Stimulated activated CD4-positive, alpha-beta T cell treated with anti-CD3 and anti-CD28 coated beads, Interleukin-2, amount 100 ng/mL, for 4 hours (primary cell): ENCODE measurements around the gene PPP1R9B.

ENCODE experiments used
- DNase-seq: peaks from one replicate; pipeline ENCODE4 v3.0.0-alpha.2; 2020; ENCODE audit warnings: low read depth

The PPP1R9B gene

DNA sequence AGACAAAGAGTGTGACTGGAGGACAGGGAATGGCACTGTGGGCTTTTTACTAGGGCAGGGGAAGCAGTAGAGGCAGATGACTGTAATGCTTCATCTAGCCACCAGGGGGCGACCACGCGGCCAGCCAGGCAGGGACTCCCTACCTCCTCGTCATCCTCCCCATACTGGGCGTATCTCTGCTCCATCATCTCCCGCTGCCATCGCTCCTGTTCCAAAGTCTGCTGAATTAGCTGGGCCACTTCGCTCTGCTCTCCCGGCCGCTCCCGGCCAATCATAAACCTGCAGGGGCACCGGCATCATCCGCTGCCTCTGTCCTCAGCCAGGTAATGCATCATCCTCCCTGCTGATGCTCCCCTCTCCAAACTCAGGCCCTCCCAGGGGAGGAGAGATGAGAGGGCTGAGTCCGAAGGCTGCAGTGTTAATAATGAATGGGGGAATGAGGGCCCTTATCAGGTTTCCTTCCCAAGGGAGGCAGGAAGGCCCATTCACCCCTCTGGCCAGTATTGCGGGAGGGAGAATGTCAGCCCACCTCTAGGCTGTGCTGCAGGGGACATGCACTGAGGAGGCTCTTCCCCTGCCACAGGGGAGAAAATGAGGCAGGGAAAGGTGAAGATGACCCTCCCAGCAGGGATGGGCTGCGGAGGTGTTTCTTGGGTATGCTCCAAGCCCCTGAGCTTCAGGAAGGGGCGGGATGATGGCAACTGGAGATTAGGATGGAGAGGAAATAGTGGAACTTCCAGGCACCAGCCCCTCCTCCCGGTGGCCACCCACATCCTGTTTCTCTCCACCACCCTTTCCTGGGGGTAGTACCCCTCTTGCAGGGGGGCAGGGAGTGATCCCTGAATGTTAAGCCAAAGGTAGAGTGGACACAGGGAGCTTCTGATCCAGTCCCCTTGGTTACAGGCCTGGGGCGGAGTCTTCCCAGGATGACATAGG lies 10.3 kb downstream of the PPP1R9B start:
- peak; percentile 72 for DNase-seq

DNA sequence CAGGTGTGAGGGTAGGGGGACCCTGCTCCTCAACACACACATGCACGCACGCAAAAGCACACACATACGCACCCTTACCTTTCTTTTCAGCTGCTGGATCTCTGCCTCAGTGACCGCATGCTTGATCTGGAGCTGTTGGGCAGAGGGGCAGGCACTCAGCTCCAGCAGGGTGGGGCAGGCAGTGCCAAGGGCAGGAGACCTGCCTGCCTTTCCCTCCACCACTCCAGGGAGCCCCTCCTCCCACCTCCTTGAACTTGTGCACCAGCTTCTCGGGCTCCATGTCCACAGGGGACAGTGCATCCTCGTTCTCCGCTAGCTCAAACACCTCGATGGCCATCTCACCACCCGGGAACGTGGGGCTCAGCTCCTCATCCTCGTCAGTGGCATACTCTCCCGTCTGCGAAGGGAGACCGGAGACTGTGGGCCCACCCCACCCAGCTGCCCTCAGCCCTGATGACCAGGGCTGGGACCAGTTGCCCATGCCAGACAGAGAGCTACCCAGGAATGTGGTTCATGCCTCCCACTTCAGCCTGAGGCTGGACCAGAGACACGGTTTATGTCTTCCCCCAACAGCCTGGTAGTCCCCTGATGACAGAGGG lies 11.2 kb downstream of the PPP1R9B start:
- DNase-seq: no peak

- DNase-seq: no peak
These were observed 13.4 kb downstream of the PPP1R9B start for GRCh38 chr17:50137042-50137441.

DNA sequence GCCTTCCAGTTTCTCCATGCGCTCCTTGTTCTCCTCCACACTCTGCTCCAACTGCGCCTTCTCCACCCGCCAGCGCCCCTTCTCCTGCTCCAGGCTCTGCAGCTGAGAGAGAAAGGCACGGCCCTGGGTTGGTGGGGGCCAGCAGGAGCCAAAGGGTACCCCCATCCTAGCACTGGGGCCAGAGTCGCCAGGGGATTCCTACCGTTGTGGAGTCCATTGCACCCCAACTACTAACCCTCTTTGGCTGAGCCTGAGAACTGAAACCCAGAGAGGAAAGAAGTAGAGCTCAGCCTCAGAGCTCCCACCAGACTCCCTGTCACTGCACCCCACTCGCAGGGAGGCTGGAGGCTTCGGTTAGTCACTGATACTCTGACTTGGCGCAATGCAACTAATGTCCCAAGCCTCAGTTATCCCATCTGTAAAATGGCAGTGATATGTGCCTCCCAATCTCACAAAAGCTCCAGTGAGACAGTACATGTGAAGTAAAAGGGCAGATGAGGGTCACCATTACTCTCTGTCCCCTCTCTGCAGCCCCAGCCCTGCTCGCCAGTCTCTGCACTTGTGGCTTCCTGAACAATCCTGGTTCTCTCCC lies 14.3 kb downstream of the PPP1R9B start:
- DNase-seq: no peak

DNA sequence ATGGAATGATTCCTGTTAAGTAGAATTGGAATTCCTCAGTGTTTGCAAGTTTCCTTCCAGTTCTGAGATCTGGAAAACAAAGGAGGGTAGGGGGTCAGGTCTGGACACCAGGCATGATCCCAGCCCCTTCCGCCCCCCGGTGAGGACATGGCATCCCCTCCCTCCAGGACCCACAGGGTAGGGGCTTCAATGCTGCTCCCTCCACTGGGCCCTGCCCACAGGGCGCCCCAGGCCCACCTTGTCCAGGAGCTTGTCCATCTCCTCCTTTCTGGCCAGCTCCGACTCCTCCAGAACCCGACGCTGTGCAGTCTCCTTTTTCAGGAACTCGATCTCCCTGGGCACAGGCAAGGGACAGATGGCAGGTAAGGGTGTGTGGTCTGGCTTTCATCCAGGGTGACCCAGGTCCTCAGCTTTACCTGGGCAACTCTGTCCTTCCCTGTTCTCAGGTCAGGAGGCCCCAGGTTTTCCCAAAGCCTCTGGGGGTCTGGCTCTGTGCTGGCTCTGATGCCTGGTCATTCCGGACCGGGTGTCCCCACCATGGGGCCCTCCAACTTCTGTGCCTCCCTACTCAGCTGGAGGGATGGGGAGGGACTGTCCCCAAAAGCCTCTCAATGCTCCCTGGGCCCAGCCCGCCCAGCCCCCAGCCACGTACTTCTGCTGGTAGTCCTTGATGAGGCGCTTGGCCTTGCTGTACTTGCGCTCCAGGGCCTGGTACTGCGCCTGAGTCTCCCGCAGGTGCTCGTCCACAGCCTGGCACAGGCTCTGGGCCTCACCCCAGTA lies 15.0 kb downstream of the PPP1R9B start:
- DNase-seq: no peak

- DNase-seq: no peak
These were observed 16.0 kb downstream of the PPP1R9B start for GRCh38 chr17:50134206-50135110.

GRCh38 chr17:50133769-50134099 lies 16.7 kb downstream of the PPP1R9B start:
- DNase-seq: no peak

- no peak for DNase-seq
These were observed 17.3 kb downstream of the PPP1R9B start for GRCh38 chr17:50133028-50133768.

- no peak for DNase-seq
These were observed 18.2 kb downstream of the PPP1R9B start for GRCh38 chr17:50132104-50132794.

DNA sequence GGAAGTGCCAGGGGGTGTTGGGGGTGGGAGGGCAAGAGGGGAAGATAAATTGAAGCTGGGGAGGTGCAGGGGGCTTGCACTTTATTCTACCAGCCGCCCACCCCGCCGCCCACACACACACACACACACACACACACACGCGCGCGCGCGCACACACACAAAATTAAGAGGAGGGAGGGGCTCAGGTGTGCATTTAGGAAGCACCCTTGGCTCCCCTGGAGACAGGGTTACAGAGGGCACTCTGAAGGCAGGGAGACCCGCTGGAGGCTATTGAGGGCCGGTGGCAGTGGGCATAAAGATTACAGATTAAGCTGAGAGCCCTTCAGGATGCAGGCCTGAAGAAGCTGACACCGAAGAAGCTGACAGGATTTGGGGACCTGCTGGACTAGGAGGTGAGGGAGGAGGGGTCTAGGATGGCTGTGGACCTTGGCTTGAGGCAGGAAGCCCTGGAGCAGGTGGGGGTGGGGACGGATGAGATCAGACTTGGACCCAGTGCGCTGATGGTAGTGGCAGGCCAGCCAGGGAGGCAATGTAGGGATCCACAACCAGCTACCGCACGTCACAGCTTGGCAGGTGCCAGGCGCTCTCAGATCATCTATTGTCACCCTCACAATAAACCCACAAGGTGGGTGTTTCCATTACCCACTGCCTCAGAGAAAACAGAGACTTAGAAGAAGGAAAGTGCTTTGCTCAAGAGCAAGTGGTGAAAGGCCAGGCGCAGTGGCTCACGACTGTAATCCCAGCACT lies 19.7 kb downstream of the PPP1R9B start:
- DNase-seq: no peak

GRCh38 chr17:50129728-50130558 lies 20.5 kb downstream of the PPP1R9B start, which contains the start of gene SAMD14:
TSS of gene SAMD14 (minus strand) at chr17:50130160. CDS start at chr17:50124959, 5,201 bp downstream.
- DNase-seq: no peak

DNA sequence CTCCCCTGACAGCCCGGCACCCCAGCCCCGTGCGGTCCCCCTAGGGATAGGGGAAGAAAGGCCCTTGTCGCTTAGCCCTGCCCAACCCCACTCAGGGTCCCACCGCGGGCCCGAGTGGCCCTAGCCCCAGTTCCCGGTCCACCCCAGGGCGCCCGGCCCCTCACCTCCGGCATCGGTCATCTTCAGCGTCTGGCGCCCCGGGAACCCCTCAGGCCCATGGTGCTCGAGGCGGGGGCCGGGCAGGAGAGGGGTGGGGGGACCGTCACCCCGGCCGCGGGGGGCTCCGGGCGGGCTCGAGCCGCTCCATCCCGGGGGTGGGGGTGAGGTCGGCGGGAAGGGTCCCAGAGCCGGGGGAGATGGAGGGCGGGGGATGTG lies 21.1 kb downstream of the PPP1R9B start:
- no peak for DNase-seq

- no peak for DNase-seq
These were observed 21.8 kb downstream of the PPP1R9B start for GRCh38 chr17:50128441-50129352.

- no peak for DNase-seq
These were observed 22.6 kb downstream of the PPP1R9B start for GRCh38 chr17:50127697-50128361.

- DNase-seq: no peak
These were observed 25.0 kb downstream of the PPP1R9B start for GRCh38 chr17:50125420-50125997.

GRCh38 chr17:50123649-50124349 lies 26.7 kb downstream of the PPP1R9B start:
- no peak for DNase-seq
